H1 (cell line): ENCODE data around the gene COL11A2. TPM values are rescaled to one million over a fixed set of nuclear protein-coding genes. Genes with fewer than 3 reads are reported as not detected.
A peak's percentile ranks its signal among the peaks of the same experiment; 100 is the strongest.

Source experiments
- CTCF ChIA-PET: fragments of 300-600 bp; sonication (Branson Sonifier 250); formaldehyde crosslinking; loops from one replicate; lab custom pipeline; 2021; ENCODE audit not compliant: partially characterized antibody; lab: Charles Lee
- POLR2A ChIA-PET: fragments of 300-600 bp; sonication (Branson Sonifier 250); formaldehyde crosslinking; loops from one replicate; lab custom pipeline; 2021; ENCODE audit warnings: inconsistent platforms; ENCODE audit not compliant: partially characterized antibody; lab: Charles Lee
- DNase-seq, 2 experiments: peaks; one replicate each; pipeline versions ENCODE4 v3.0.0 to v3.0.0-alpha.2; 2010 to 2022; ENCODE audit warnings: low spot score in 2 of 2, low read depth in 1 of 2, mixed read lengths in 1 of 2
- FAIRE-seq: peaks from 2 replicates; lab custom pipeline; 2011; peaks lifted over from hg19 to GRCh38; lab: Jason Lieb, UNC
- H2AFZ ChIP-seq: 2 replicates; pipeline ENCODE4 v1.8.1; 2012; ENCODE audit warnings: low read length, inconsistent platforms
- H2AK5ac ChIP-seq: 2 replicates; pipeline ENCODE4 v1.6.1; 2013; ENCODE audit warnings: low read depth, low read length
- H2BK120ac ChIP-seq: replicated peaks from 2 replicates; pipeline ENCODE3; 2013; ENCODE audit warnings: low read depth, low read length, inconsistent platforms
- H2BK12ac ChIP-seq: 2 replicates; pipeline ENCODE4 v1.6.1; 2013; ENCODE audit warnings: low read depth, low read length
- H2BK15ac ChIP-seq: 2 replicates; pipeline ENCODE4 v1.6.1; 2013; ENCODE audit warnings: low read length
- H2BK20ac ChIP-seq: 2 replicates; pipeline ENCODE4 v1.6.1; 2013; ENCODE audit warnings: low read length
- H2BK5ac ChIP-seq: 2 replicates; pipeline ENCODE4 v1.6.1; 2013; ENCODE audit warnings: low read depth, low read length
- H3K14ac ChIP-seq: 2 replicates; pipeline ENCODE4 v1.6.1; 2013; ENCODE audit warnings: inconsistent platforms; ENCODE audit not compliant: insufficient read length
- H3K18ac ChIP-seq: 2 replicates; pipeline ENCODE4 v1.6.1; 2013; ENCODE audit warnings: low read length; ENCODE audit errors: extremely low read depth
- H3K23ac ChIP-seq: 2 replicates; pipeline ENCODE4 v1.6.1; 2013; ENCODE audit warnings: inconsistent platforms; ENCODE audit not compliant: insufficient read length
- H3K23me2 ChIP-seq: 2 replicates; pipeline ENCODE4 v1.6.1; 2013; ENCODE audit warnings: low read depth, low read length
- H3K27ac ChIP-seq: 2 replicates; pipeline ENCODE4 v1.6.1; 2011; ENCODE audit warnings: low read depth, low read length, inconsistent platforms
- H3K27me3 ChIP-seq, 4 experiments: replicated peaks in 1 of 4; 1 replicate in 1 of 4; 2 replicates in 3 of 4; pipeline versions ENCODE4 v1.6.1 to v1.8.1; 2011 to 2013; ENCODE audit warnings: low read length in 3 of 4, mild to moderate bottlenecking in 3 of 4, inconsistent platforms in 2 of 4, mixed read lengths in 2 of 4, moderate library complexity in 1 of 4; ENCODE audit not compliant: control insufficient read depth in 3 of 4, insufficient read depth in 3 of 4; ENCODE audit errors: extremely low read depth in 1 of 4
- H3K36me3 ChIP-seq, 4 experiments: 2 replicates each; pipeline versions ENCODE4 v1.6.1 to v1.8.1; 2011 to 2013; ENCODE audit warnings: mild to moderate bottlenecking in 4 of 4, low read length in 3 of 4, moderate library complexity in 2 of 4, control low read depth in 1 of 4, inconsistent platforms in 1 of 4; ENCODE audit not compliant: insufficient read depth in 4 of 4, control insufficient read depth in 2 of 4
- H3K4ac ChIP-seq: replicated peaks from 2 replicates; pipeline ENCODE3; 2013; ENCODE audit warnings: low read length, low read depth, mixed read lengths, inconsistent platforms; ENCODE audit not compliant: insufficient read length
- H3K4me1 ChIP-seq, 4 experiments: replicated peaks in 1 of 4; 1 replicate in 1 of 4; 2 replicates in 3 of 4; pipeline versions ENCODE4 v1.6.1 to v1.8.1; 2011 to 2013; ENCODE audit warnings: low read length in 3 of 4, inconsistent platforms in 2 of 4, mixed read lengths in 1 of 4; ENCODE audit not compliant: insufficient read depth in 4 of 4, control insufficient read depth in 3 of 4
- H3K4me2 ChIP-seq, 2 experiments: 2 replicates each; pipeline versions ENCODE4 v1.6.1 to v1.8.1; 2011 to 2013; ENCODE audit warnings: low read depth in 2 of 2, low read length in 2 of 2, control low read depth in 1 of 2, inconsistent platforms in 1 of 2, mild to moderate bottlenecking in 1 of 2; ENCODE audit not compliant: insufficient read depth in 1 of 2
- H3K4me3 ChIP-seq, 4 experiments: fragments of 200-600, 300-600 bp in 1 of 4; sonication (generic), shearing (Covaris generic), sonication (Bioruptor Twin) in 1 of 4; 2 replicates each; pipeline versions ENCODE4 v1.5.1 to v1.8.1; 2011 to 2016; ENCODE audit warnings: low read length in 4 of 4, low read depth in 3 of 4, control low read depth in 2 of 4, inconsistent platforms in 2 of 4, mild to moderate bottlenecking in 2 of 4, mixed read lengths in 1 of 4, moderate library complexity in 1 of 4; ENCODE audit not compliant: insufficient read depth in 2 of 4; ENCODE audit errors: extremely low read depth in 1 of 4
- H3K56ac ChIP-seq: replicated peaks from 2 replicates; pipeline ENCODE3; 2013; ENCODE audit warnings: low read depth, mild to moderate bottlenecking, mixed read lengths, low read length, inconsistent platforms; ENCODE audit not compliant: insufficient read length
- H3K79me1 ChIP-seq: 2 replicates; pipeline ENCODE4 v1.6.1; 2013; ENCODE audit warnings: low read depth, low read length, control low read depth
- H3K79me2 ChIP-seq, 2 experiments: 2 replicates each; pipeline versions ENCODE4 v1.6.1 to v1.8.1; 2012 to 2013; ENCODE audit warnings: low read length in 2 of 2, mild to moderate bottlenecking in 2 of 2, inconsistent platforms in 1 of 2; ENCODE audit not compliant: insufficient read depth in 2 of 2, control insufficient read depth in 1 of 2
- H3K9ac ChIP-seq, 4 experiments: replicated peaks in 1 of 4; 1 replicate in 1 of 4; 2 replicates in 3 of 4; pipeline versions ENCODE4 v1.6.1 to v1.8.1; 2011 to 2013; ENCODE audit warnings: low read depth in 3 of 4, low read length in 3 of 4, control low read depth in 2 of 4, mild to moderate bottlenecking in 2 of 4, moderate library complexity in 2 of 4, inconsistent platforms in 1 of 4; ENCODE audit errors: extremely low read depth in 1 of 4
- H3K9me3 ChIP-seq, 2 experiments: 2 replicates each; pipeline versions ENCODE4 v1.6.1 to v1.8.1; 2012 to 2013; ENCODE audit warnings: mild to moderate bottlenecking in 2 of 2, moderate library complexity in 2 of 2, control low read depth in 1 of 2, inconsistent platforms in 1 of 2, low read depth in 1 of 2, low read length in 1 of 2, mixed read lengths in 1 of 2; ENCODE audit not compliant: insufficient read depth in 2 of 2
- H4K20me1 ChIP-seq, 2 experiments: replicated peaks in 1 of 2; 2 replicates each; pipeline versions ENCODE3 to v1.8.1; 2011 to 2013; ENCODE audit warnings: inconsistent platforms in 2 of 2, low read length in 2 of 2, mild to moderate bottlenecking in 1 of 2; ENCODE audit not compliant: insufficient read depth in 2 of 2, control insufficient read depth in 1 of 2
- H4K5ac ChIP-seq: 2 replicates; pipeline ENCODE4 v1.6.1; 2013; ENCODE audit warnings: low read length, low read depth, mixed read lengths, inconsistent platforms; ENCODE audit not compliant: insufficient read length
- H4K8ac ChIP-seq: 2 replicates; pipeline ENCODE4 v1.8.0; 2013; ENCODE audit warnings: mild to moderate bottlenecking, moderate library complexity, low read length, inconsistent platforms; ENCODE audit not compliant: insufficient read depth; ENCODE audit errors: extremely low read depth
- H4K91ac ChIP-seq: replicated peaks from 2 replicates; pipeline ENCODE3; 2013; ENCODE audit warnings: low read length, mixed read lengths, inconsistent platforms; ENCODE audit not compliant: insufficient read length
- NANOG ChIP-seq: IDR thresholded peaks from 2 replicates; pipeline ENCODE4 v1.6.1; 2011; ENCODE audit warnings: low read length, low read depth, mild to moderate bottlenecking, inconsistent platforms; ENCODE audit not compliant: insufficient read depth, poor library complexity, severe bottlenecking
- WGBS, 2 experiments: shearing (Covaris generic) in 1 of 2; methylation state at CpG; one replicate each; pipeline versions ENCODE4 v1.1.6 to v1.1.7; 2013 to 2015; ENCODE audit warnings: low lambda C conversion rate in 2 of 2, mixed read lengths in 2 of 2, inconsistent platforms in 1 of 2, low coverage in 1 of 2, missing lambda C conversion rate in 1 of 2; ENCODE audit not compliant: insufficient replicate concordance in 2 of 2, insufficient coverage in 1 of 2, insufficient read length in 1 of 2; ENCODE audit errors: extremely low coverage in 1 of 2, missing lambda C conversion rate in 1 of 2; 5-methylcytosine and 5-hydroxymethylcytosine counted together
- polyA plus RNA-seq, 7 experiments: library from polyadenylated mRNA; depleted of rRNA in 3 of 7; stranded (reverse) in 5 of 7; unstranded in 2 of 7; fragments of >200 nt in 5 of 7; fragments of 200-250 nt in 2 of 7; gene quantifications; 1 replicate in 5 of 7; 2 replicates in 1 of 7; 4 replicates in 1 of 7; pipeline versions ENCODE4 v1.2.1 to v1.2.3, GENCODE V29; 2011 to 2013; ENCODE audit warnings: missing spikeins in 2 of 7, mixed read lengths in 2 of 7
- total RNA-seq: library from RNA; stranded (reverse); fragmentation: NEBNext Ultra II Directional; extraction: Animal tissue kit (Norgen Biotek cat#: 25700); gene quantifications from 2 replicates; pipeline ENCODE4 v1.2.1, GENCODE V29; 2021

COL11A2 gene
- total and polyA plus RNA-seq, 2 of the 8 experiments (the other 6 are each of a cell fraction or from before 2014, with no cell fraction given), result 2.8 to 3.8 TPM

DNA sequence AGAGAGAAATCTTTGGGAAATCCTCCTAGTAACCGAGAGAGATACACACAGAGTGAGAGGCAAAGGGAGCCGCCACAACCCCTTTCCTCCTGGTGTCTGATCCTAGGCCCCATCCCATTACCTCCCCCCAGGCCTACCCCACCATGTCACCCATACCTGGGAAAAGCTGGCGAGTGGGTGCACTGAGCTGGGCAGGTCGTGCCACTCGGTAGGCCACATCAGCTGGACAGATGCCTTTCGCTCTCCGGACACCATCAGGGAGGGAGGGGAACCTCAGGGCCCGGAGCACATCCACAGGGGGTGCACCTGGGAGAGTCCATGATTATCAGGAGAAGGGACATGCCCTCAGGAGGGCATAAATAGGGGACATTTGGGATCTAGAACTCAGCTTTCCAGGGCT lies 3.1 kb downstream of the COL11A2 start:
- FAIRE-seq, result no peak
- H4K5ac ChIP-seq, result no peak overlapping the region
- no peak overlapping the region for H2BK5ac ChIP-seq
- 91% methylated on average over 8 of the region's 8 CpGs; no CpG with 5 or more reads in 1 of the 2 experiments for WGBS, 2 experiments
- H3K4me1 ChIP-seq, result peaks cover 0 to 13% (median 10%) of the 10 kb centered on the region in 4 experiments; a peak in 6 of 7 replicates
- no peak overlapping the region for H2AK5ac ChIP-seq
- H2BK12ac ChIP-seq, result no peak overlapping the region
- peaks cover 0 to 17% (median 15%) of the 10 kb centered on the region in 4 experiments; a peak in 6 of 7 replicates for H3K27me3 ChIP-seq
- no peak overlapping the region for H3K4ac ChIP-seq
- H2BK120ac ChIP-seq, result no peak overlapping the region
- no peaks in the 10 kb centered on the region for H3K79me1 ChIP-seq
- no peak for TF ChIP-seq NANOG
- no peak for DNase-seq
- H3K36me3 ChIP-seq, result peaks cover 0 to under 1% (median 0%) of the 10 kb centered on the region in 4 experiments; a peak in 2 of 8 replicates
- H3K79me2 ChIP-seq, result no peaks in the 10 kb centered on the region
- ChIA-PET CTCF (interaction anchor here (1.0 to 2.0 kb wide), 9 partner anchors 9 to 189 kb away, joined by 3 to 11 read pairs (median 6); no protein-coding TSS in a partner anchor), POLR2A (interaction anchor here (1.0 to 1.4 kb wide), 3 partner anchors 9 to 217 kb away, joined by 3 to 6 read pairs (median 3); no protein-coding TSS in a partner anchor)
- H3K4me3 ChIP-seq, result no peak overlapping the region
- H3K9ac ChIP-seq, result no peak overlapping the region
- H2BK20ac ChIP-seq, result no peak overlapping the region
- no peak overlapping the region for H4K91ac ChIP-seq
- H3K27ac ChIP-seq, result no peak overlapping the region
- H3K4me2 ChIP-seq, result no peak overlapping the region
- H4K8ac ChIP-seq, result no peak overlapping the region
- peaks cover 11% of the 10 kb centered on the region for H3K23me2 ChIP-seq
- no peak overlapping the region for H3K56ac ChIP-seq
- no peak overlapping the region for H3K18ac ChIP-seq
- no peak overlapping the region for H3K14ac ChIP-seq
- H3K23ac ChIP-seq, result no peak overlapping the region
- no peaks in the 10 kb centered on the region for H4K20me1 ChIP-seq
- H3K9me3 ChIP-seq, result no peaks in the 10 kb centered on the region
- 0 out of 2 replicates have a peak overlapping the region, but pooled peaks have one; percentile 33 for H2BK15ac ChIP-seq
- no peak overlapping the region for H2AFZ ChIP-seq
